Left lung (tissue), 10 donors: Measurements from ENCODE around the gene SEC24D. TPM values are rescaled to one million over a fixed set of nuclear protein-coding genes. Genes with fewer than 3 reads are reported as not detected.

Experiments used
- ATAC-seq: fragments of 200-7000 bp; cut with Tn5 transposase; one replicate; pipeline ENCODE4 v1.9.1; 2020; ENCODE audit warnings: moderate library complexity
- DNase-seq, 4 donors: peaks; one replicate each; pipeline ENCODE4 v3.0.0-alpha.2; 2013 to 2020
- H3K27ac ChIP-seq, 2 donors: fragments of 200-600 bp; sonication (generic) in 1 of 2; one replicate each; pipeline versions ENCODE4 v1.5.0 to v1.8.0; 2020 to 2021
- H3K27me3 ChIP-seq, 2 donors: fragments of 200-600 bp; sonication (generic) in 1 of 2; one replicate each; pipeline versions ENCODE4 v1.5.0 to v1.8.0; 2020 to 2021
- H3K36me3 ChIP-seq, 2 donors: fragments of 200-600 bp; sonication (generic) in 1 of 2; one replicate each; pipeline versions ENCODE4 v1.5.0 to v1.8.0; 2020 to 2021
- H3K4me1 ChIP-seq, 2 donors: fragments of 200-600 bp; one replicate each; pipeline ENCODE4 v1.8.0; 2021
- H3K4me3 ChIP-seq, 2 donors: fragments of 200-600 bp; sonication (generic) in 1 of 2; one replicate each; pipeline versions ENCODE4 v1.5.0 to v1.8.0; 2020 to 2021; ENCODE audit warnings: mild to moderate bottlenecking in 1 of 2
- H3K9me3 ChIP-seq, 2 donors: fragments of 200-600 bp; sonication (generic) in 1 of 2; one replicate each; pipeline versions ENCODE4 v1.5.0 to v1.8.0; 2020 to 2021
- intact Hi-C, 2 donors: fragments of 100-400 bp; cut with DNase I; formaldehyde crosslinking; loops; one replicate each; pipeline versions ENCODE4 v1.11.2 to v1.14.2; 2022
- polyA plus RNA-seq, 6 donors: library from polyadenylated mRNA; unstranded; fragments of 120-200 nt; gene quantifications; one replicate each; pipeline ENCODE4 v1.2.1, GENCODE V29; 2013; ENCODE audit not compliant: insufficient read length in 6 of 6
- total RNA-seq, 2 donors: library from RNA; stranded (reverse); fragmentation: NEBNext Ultra II Directional; extraction: Animal tissue kit (Norgen Biotek cat#: 25700); gene quantifications; one replicate each; pipeline ENCODE4 v1.2.1, GENCODE V29; 2021
- TF ChIP-seq, protein P1 (sequence below), 2 donors: fragments of 200-600 bp; sonication (generic) in 1 of 2; IDR thresholded peaks; one replicate each; pipeline versions ENCODE4 v1.5.0 to v1.8.0; 2021; ENCODE audit warnings: antibody characterized with exemption in 2 of 2
- donor health status: DM: no; HTN: yes; CAD: no.
- donor health status: DM: no; HTN: no; CAD: no.

The SEC24D gene
- total and polyA plus RNA-seq, 8 donors: 40.7 to 99.4 (median 50.4) TPM

DNA sequence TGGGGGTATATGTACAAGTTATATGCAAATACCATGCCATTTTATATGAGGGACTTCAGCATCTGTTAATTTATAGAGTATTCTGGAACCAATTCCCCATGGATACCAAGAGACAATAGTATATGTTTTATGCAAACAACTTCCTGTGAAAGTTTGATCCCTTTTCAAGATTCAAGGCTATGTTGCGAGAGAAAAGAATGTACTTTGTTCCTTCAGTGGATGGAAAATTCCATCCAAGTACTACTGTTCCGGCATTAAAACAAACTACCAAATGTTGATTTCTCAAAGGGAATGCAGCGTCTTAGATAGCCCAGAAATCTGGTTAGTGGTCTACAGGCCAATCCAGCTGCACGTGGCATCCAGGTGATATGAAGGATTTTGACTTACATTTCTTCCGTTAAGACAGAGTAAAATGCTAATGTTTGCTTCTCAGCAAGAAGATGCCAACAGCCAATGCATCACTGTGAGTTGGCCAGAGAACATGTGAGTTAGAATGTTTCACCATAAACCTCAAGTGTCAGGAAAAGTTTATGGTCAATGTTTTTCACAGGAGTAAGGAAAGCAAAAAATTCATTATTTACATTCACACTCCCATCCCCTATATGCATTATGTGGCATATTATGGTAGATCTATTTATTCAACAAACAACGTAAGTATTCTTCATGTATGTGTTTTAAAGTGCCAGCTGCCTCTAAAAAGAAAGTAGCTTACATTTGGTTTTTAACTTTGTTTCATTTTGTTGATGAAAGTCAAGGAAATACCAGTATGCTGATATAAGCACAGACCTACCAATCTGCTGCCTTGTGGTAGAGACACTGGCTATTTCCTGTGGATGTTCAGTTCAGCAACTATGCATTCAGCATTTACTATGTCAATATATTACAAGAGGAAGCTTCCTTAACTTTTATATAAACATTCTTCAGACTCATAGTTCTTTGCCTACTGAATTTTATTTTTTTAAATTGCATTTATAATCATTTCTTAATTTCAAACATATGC, 106.3 kb downstream of the SEC24D start:
- peaks cover 4 to 100% of the 10 kb centered on the region in 2 donors for H3K36me3 ChIP-seq
- no peak for ATAC-seq
- no peak for DNase-seq
- H3K27me3 ChIP-seq: no peaks in the 10 kb centered on the region
- TF ChIP-seq, protein P1, sequence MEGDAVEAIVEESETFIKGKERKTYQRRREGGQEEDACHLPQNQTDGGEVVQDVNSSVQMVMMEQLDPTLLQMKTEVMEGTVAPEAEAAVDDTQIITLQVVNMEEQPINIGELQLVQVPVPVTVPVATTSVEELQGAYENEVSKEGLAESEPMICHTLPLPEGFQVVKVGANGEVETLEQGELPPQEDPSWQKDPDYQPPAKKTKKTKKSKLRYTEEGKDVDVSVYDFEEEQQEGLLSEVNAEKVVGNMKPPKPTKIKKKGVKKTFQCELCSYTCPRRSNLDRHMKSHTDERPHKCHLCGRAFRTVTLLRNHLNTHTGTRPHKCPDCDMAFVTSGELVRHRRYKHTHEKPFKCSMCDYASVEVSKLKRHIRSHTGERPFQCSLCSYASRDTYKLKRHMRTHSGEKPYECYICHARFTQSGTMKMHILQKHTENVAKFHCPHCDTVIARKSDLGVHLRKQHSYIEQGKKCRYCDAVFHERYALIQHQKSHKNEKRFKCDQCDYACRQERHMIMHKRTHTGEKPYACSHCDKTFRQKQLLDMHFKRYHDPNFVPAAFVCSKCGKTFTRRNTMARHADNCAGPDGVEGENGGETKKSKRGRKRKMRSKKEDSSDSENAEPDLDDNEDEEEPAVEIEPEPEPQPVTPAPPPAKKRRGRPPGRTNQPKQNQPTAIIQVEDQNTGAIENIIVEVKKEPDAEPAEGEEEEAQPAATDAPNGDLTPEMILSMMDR (IDR thresholded peaks at IDR 0.05): no peak
- H3K4me3 ChIP-seq: no peak overlapping the region
- no peaks in the 10 kb centered on the region for H3K9me3 ChIP-seq
- no peak overlapping the region for H3K27ac ChIP-seq
- no peaks in the 10 kb centered on the region for H3K4me1 ChIP-seq
- intact Hi-C loops: no loop called here

DNA sequence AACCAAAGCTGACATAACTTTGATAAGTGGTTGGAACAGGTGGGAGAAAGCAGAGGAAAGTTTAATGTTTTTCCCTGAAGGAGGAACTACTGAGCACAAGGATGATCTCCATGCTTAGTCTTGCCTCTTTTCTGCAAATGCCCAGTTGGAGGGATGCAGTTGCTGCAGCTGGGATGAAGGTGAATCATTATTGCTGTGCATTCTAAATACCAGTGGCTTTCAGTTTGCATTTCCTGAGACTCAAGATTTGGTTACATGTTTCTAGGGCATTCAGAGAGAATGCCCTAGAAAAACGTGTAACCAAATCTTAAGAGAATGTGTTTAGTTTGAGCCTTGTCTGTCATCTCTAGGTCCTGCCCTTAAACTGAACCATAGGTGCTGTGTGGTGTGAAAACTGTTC, 108.6 kb downstream of the SEC24D start:
- Histone ChIP-seq H3K9me3 (no peaks in the 10 kb centered on the region), H3K27ac (no peak overlapping the region), H3K4me3 (no peak overlapping the region), H3K27me3 (no peaks in the 10 kb centered on the region), H3K4me1 (no peaks in the 10 kb centered on the region), H3K36me3 (peaks cover under 1 to 98% of the 10 kb centered on the region in 2 donors)
- ATAC-seq: no peak
- DNase-seq: no peak
- TF ChIP-seq, protein P1 (IDR thresholded peaks at IDR 0.05): no peak
- intact Hi-C loops: no loop called here

DNA sequence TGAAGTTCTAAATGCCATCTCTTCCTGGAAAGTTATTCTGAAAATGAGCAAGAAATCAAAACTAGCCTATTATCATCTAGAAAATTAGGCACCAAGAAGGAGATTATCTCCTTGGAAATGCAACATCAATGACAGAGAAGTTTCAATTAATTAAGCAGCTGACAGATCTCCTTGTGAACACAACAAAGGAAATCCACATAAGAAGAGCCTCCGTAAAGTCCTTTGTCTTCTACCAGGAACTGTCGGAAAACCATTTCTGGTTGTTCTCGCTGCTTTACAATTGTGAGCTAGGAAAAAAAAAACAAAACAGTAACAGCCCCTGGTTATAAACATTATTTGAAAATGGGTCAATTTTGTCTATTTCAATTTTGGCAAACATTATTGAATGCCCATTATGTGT, 112.6 kb downstream of the SEC24D start:
- no peaks in the 10 kb centered on the region for H3K9me3 ChIP-seq
- no peak for ATAC-seq
- H3K36me3 ChIP-seq: peaks cover 0 to 79% of the 10 kb centered on the region in 2 donors
- DNase-seq: no peak
- no peaks in the 10 kb centered on the region for H3K27me3 ChIP-seq
- TF ChIP-seq, protein P1 (IDR thresholded peaks at IDR 0.05): no peak
- intact Hi-C loops: no loop called here
- no peak overlapping the region for H3K4me3 ChIP-seq
- no peaks in the 10 kb centered on the region for H3K4me1 ChIP-seq
- H3K27ac ChIP-seq: no peak overlapping the region

DNA sequence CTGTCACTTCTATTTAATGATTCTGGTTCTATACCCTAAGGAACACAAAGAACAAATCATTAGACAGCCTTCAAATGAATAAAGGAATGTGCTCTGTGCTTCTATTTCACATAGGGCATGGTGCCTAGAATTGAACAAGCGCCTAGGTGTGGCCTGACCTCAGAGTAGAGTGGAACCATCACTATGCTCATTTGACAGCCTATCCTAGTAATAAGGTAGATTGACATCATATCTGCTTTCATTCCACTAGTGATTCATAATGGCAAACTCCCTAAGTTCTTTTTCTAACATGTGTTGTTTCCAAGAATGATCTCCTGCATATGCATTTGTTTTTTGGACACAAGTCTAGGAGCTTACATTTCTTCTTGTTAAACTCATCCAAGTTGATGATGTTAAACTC, 114.2 kb downstream of the SEC24D start:
- Histone ChIP-seq H3K27ac (no peak overlapping the region), H3K4me1 (no peaks in the 10 kb centered on the region), H3K36me3 (peaks cover 0 to 73% of the 10 kb centered on the region in 2 donors), H3K4me3 (no peak overlapping the region), H3K27me3 (no peaks in the 10 kb centered on the region), H3K9me3 (no peaks in the 10 kb centered on the region)
- DNase-seq (no peak), ATAC-seq (no peak)
- intact Hi-C loops: no loop called here
- TF ChIP-seq, protein P1 (IDR thresholded peaks at IDR 0.05): no peak

DNA sequence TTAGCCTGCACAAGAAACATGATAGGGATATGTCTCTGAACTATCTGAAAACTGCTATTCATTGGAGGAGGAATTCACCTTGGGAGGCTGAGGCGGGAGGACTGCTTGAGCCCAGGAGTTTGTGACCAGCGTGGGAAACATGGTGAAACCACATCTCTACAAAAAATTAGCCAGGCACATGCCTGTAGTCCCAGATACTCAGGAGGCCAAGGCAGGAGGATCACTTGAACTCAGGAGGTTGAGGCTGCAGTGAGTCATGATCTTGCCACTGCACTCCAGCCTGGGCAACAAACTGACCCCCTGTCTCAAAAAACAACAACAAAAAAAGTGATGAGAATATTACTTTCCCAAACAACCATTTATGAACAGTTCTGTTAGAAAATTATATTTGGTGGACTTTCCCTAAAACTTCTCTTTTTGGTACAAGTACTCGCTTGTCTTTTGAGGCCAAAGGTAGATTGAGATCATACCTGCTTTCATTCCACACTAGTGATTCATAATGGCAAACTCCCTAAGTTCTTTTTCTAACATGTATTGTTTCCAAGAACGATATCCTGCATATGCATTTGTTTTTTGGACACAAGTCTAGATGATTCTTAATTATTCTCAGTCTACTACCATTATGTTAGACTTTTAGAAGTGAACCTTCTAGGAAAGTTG, 117.3 kb downstream of the SEC24D start:
- Histone ChIP-seq H3K9me3 (no peaks in the 10 kb centered on the region), H3K36me3 (peaks cover 0 to 44% of the 10 kb centered on the region in 2 donors), H3K27me3 (no peaks in the 10 kb centered on the region), H3K4me1 (no peaks in the 10 kb centered on the region), H3K4me3 (no peak overlapping the region), H3K27ac (no peak overlapping the region)
- intact Hi-C loops: no loop called here
- no peak for DNase-seq
- TF ChIP-seq, protein P1 (IDR thresholded peaks at IDR 0.05): no peak
- no peak for ATAC-seq
